Measurements from ENCODE around the gene RNPS1.

RNPS1 gene

DNA sequence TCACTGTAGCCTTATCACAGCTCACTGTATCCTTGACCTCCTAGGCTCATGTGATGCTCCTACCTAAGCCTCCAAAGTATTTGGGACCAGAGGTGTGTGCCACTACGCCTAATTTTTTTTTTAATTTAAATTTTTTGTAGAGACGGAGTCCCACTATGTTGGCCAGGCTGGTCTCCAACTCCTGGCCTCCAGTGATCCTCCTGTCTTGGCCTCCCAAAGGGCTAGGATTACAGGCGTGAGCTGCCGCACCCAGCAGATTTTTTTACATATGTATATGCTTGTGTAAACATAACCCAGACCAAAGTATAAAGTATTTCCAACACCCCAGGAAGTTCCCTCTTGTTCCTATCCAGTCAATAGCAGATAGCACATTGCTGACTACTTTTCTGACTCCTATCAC lies 51.6 kb downstream of the RNPS1 start:
- in situ Hi-C loops (cut with MboI; ENCODE audit: low sequenced_read_pairs), result no loop called here

DNA sequence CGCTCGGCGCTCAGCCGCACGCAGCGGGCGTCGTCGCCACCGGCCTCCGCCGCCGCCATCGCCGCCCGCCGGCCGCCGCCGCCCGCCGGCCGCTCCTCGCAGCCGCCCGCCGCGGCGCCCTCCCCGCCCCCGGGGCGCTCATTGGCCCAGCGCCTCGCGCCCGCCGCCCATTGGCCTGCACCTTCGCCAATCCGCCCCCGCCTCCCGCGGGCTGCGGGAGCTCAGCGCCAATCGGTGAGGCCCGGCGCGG lies 53.3 kb downstream of the RNPS1 start, which contains the start of gene PGP:
TSS of gene PGP (minus strand) at position 122 of the 250 bp plus-strand sequence. CDS start at position 59, 63 bp downstream.
- in situ Hi-C loops (cut with MboI; ENCODE audit: low sequenced_read_pairs), result no loop called here

DNA sequence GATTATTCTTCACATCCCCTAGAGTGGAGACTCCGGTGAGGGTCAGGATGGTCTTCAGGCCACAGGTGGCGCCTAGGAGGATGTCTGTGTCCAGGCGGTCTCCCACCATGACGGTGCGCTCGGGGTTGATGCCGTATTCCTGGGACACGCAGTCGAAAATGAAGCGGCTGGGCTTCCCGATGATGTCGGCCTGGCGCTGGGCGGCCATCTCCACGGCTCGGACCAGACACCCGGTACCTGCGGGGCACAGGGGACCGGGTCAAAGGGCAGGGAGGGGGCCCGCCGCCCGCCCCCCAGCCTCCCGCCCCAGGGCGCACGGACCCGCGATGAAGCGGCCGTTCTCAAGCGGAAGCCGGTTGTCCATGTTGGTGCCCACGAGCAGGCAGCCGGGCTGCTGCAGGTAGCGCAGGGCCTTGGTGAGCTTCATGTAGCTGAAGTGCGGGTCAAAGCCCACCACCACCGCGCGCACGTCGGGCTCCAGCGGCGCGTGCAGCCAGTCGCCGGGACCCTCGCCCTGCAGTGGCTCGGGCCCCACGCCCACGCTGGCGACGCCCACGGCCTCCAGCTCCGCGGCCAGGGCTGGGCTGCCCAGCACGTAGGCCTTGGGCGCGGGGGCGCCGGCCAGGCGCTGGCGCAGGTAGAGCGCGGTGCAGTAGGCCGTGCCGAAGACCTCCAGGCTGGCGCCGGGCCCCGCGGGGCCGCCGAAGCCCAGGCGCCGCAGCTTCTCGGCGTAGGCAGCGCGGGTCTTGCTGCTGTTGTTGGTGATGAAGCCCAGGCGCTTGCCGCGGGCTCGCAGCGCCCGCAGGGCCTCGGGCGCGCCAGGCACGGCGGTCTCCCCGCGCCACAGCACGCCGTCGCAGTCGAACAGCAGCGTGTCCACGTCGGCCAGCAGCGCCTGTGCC lies 53.9 kb downstream of the RNPS1 start:
- in situ Hi-C loops (cut with MboI; ENCODE audit: low sequenced_read_pairs), result no loop called here

DNA sequence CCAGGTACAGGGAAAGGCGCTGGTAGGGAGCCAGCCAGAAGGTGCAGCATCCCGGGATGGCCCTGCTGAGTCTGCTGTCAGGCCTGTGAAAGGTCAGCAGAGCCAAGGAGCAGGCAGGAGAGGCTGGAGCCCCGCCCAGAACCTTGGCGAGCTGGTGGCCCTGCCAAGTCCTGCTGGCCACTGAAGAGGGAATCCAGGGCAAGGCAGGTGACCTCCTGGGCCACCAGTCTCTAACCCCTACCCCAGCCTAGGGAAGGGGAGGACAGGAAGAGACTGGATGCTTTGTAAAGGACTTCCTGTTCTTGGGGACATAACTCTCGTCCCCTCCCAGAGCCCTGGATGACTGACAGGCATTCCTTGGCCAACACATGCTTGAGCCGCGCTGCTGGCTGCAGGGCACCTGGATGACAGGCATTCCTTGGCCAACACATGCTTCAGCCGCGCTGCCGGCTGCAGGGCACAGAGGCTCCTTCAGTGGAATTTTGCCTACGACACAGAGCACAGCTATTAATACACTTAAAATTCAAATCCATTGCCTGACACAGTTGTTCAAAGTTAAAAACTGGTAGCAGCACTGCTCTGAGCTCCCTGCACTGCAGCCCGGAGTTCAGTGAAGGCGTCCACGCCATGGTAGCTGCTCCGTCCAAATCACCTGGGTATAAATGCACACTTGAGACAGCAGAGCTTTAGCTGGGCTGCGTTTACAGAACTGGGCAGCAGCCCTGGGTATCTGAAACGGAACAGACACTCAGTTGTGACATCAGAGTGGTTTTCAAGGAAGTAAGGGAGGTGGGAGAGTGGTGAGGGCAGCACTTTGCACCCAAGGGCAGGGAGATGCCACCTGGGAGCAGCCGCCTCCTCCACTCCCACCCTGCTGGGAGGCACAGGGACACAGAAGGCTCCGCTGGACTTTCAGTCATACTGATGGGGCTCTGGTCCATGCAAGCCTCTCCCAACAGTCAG lies 55.3 kb downstream of the RNPS1 start:
- in situ Hi-C loops (cut with MboI; ENCODE audit: low sequenced_read_pairs), result no loop called here

DNA sequence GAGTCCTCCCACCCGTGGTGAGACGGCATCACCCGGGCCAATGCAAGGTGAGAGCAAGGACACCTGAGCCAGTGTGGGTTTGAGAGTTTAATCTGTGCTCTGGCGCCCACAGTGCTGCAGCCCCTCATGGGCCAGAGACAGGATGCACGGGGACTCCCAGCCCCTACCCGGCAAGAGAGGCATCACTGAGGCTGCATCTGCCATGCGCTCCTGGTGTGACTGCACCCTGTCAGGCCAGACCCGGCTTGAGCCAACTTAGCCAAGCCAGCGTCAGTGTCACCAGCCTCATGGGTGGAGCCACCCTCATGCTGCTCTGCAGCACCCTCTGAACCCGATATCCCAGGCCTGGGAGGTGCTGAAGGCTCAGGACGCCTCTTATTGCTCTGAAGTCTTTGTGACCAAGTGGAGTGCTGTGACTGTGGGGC lies 56.0 kb downstream of the RNPS1 start:
- in situ Hi-C loops (cut with MboI; ENCODE audit: low sequenced_read_pairs), result no loop called here

DNA sequence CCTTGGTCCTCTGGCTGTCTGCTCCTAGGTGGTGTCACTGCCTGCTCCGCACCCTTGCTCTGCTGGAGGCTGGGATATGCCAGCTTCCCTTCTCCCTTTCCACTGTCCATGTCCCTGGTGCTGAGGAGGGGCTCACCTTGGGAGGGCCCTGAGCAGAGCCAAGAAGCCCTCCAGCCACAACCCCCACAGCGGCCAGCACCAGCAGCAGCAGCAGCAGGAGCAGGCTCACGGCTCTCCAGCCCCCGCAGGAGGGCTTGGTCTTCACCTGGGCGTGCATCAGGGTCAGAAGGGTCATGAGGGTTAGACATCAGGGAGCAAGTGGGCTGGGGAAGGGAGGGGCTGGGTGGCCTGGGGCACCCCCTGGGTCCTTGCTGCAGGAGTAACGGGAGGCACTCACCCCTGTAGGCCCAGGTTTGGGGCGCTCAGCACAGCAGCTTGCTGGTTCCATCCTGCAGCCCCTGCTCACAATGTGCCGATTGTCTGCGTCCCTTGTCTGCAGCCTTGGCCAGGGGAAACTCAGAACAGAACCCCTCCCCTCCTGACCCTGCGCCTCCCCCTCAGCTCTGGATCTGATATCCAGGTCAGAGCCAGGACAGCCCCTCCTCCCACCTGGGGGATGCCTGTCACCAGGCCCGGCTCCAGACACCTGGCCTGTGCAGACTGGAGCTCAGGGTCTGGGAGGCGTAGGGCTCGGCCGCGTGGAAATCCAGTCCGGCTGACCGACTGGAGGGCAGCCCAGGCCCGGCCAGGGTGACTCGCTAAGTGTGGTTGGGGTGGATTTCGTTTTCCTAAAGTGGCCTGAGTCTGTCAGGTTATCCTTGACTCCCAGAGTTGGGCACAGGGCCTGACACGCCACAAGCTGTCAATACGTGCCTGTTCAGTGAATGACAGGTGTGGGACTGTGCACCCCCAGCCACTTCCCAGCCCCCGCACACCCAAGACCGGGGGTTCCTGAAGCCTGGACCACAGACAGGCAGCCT lies 57.2 kb downstream of the RNPS1 start, which contains the start of gene BRICD5:
TSS of gene BRICD5 (minus strand) at position 478 of the 980 bp plus-strand sequence. CDS start at position 448, 30 bp downstream.
- in situ Hi-C loops (cut with MboI; ENCODE audit: low sequenced_read_pairs), result no loop called here

DNA sequence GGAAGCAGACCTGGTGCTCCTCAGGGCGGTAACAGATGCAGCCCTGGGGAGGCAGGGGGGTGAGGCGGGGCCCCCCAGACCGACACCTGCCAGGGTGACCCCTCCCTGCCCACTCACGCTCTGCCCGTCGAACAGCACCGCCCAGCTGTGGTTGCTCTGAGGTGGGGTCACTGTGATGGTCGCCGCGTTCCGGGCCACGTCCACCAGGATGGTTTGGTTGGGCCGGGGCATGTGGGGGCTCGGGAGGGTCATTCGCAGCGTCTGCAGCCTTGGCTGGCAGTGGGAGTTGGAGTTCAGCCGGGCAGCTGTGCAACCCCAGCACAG lies 58.0 kb downstream of the RNPS1 start:
- in situ Hi-C loops (cut with MboI; ENCODE audit: low sequenced_read_pairs), result no loop called here

DNA sequence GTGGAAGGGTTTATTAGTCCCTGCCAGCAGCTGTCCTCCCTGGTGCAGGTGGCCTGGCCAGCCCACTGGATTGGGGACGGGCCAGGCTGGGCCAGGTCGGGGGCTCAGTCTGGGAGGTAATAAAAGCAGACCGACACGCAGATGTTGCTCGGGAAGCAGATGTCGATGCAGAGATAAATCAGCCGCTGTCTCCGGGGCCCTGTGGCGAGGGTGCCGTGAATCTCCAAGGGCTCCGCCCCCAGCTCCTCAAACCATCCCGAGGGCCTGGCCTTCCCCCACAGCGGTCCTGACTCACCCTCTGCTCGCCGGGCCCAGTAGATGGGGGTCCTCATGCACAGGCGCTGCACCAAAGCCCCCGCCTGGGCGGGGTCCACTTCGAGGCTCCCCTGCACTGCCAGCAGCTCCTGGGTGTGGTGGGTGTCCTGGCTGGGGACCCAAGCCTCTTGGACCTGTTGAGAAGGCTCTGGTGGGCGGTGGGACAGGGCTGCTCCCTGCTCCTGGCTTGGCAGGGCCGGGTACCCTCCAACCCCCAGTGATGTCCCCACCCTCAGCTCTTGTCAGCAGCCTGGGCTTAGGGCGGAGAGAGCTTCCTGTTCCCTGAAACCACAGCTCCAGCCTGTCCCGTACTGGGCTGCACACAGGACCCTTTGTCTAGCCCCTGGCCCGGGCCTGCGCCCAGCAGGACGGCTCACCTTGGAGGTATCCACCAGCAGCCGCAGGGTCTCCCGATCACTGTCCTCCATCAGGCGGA lies 58.5 kb downstream of the RNPS1 start:
- in situ Hi-C loops (cut with MboI; ENCODE audit: low sequenced_read_pairs), result no loop called here

DNA sequence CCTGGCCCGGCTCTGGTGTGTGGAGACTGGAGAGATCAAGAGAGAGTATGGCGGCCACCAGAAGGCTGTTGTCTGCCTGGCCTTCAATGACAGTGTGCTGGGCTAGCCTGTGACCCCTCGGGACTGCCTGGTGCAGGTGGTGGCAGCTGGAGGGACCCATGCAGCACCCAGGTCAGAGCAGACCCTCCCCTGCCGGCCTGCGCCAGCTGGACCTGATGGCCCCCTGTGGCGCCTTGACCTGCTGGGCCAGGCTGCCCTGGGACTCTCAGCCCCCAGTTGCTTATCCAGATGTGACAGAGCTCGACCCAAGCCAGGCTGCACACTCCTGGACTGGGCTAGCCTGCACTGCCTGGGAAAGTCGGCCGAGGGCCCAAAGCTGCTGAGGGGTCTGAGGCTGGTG lies 59.2 kb downstream of the RNPS1 start:
- in situ Hi-C loops (cut with MboI; ENCODE audit: low sequenced_read_pairs), result no loop called here

DNA sequence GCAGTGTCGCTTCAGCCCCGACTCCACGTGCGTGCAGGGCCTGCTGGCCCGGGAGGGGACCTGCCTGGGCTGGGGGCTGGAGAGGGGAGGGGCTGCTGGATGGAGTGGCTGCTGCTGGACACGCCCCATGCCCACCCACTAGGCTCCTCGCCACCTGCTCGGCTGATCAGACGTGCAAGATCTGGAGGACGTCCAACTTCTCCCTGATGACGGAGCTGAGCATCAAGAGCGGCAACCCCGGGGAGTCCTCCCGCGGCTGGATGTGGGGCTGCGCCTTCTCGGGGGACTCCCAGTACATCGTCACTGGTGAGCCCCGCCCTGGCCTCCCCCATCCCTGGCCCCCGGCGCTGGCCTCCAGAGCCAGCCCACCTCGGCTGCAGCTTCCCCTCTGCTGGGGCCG lies 59.6 kb downstream of the RNPS1 start:
- in situ Hi-C loops (cut with MboI; ENCODE audit: low sequenced_read_pairs), result no loop called here

DNA sequence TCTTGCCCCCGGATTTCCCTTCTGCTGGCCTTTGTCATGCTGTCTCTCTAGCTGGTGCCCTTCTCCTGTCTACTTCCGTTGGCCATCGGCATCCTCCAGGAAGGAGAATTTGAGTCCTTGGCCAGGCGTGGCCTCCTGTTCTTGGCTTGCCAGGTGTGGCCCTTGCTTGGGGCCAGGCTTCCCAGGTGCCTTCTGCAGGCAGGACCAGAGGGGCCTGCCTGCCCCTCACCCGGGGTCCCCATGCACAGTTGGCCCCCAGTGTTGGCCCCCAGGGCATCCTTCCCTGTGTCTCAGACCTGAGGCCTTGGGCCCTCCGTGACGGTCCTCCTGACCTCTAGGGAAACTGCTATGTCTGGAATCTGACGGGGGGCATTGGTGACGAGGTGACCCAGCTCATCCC lies 60.1 kb downstream of the RNPS1 start:
- in situ Hi-C loops (cut with MboI; ENCODE audit: low sequenced_read_pairs), result no loop called here

DNA sequence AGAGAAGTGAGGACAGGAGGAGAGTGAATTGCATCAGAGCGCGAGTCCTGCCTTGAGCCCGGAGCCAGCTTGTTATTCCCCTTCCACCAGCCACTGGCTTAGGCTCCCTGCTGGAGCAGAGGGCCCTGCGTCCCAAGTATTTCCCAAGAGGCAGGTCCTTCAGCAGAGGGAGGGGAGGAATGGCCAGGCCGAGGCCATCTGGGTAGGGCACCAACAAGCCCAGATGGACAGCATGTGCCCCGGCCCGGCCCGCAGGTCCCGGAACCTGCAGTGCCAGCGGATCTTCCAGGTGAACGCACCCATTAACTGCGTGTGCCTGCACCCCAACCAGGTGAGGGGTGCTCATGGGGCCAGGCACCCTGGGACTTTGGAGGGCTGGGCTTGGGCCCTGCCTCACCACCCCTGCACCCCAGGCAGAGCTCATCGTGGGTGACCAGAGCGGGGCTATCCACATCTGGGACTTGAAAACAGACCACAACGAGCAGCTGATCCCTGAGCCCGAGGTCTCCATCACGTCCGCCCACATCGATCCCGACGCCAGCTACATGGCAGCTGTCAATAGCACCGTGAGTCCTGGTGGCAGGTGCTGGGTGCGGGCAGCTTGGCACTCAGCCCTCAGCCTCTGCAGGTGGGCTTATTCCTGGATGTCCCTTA lies 61.0 kb downstream of the RNPS1 start:
- in situ Hi-C loops (cut with MboI; ENCODE audit: low sequenced_read_pairs), result no loop called here

DNA sequence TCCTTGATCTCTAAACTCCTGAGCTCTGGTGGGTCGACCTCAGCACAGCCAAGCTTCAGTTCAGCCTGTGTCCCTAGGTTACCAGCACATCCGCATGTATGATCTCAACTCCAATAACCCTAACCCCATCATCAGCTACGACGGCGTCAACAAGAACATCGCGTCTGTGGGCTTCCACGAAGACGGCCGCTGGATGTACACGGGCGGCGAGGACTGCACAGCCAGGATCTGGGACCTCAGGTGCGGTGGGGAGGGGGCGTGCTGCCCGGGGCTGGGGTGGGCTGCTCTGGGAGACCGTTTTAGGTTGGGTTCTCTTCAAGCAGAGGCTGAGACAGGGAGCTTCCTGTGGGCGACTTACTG lies 61.5 kb downstream of the RNPS1 start:
- in situ Hi-C loops (cut with MboI; ENCODE audit: low sequenced_read_pairs), result no loop called here

DNA sequence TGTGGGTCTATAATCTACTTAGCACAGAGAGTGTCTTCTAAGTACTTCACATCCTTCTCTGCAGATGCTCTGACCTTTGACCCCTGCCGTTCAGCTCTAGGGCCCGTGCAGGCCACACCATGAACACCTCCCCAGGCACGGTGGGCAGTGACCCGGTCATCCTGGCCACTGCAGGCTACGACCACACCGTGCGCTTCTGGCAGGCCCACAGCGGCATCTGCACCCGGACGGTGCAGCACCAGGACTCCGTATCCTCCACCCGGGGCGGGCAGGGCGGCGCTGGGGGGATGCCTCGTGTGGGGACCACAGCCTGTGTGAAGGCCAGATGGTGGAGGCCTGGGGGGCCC lies 62.0 kb downstream of the RNPS1 start:
- in situ Hi-C loops (cut with MboI; ENCODE audit: low sequenced_read_pairs), result no loop called here

DNA sequence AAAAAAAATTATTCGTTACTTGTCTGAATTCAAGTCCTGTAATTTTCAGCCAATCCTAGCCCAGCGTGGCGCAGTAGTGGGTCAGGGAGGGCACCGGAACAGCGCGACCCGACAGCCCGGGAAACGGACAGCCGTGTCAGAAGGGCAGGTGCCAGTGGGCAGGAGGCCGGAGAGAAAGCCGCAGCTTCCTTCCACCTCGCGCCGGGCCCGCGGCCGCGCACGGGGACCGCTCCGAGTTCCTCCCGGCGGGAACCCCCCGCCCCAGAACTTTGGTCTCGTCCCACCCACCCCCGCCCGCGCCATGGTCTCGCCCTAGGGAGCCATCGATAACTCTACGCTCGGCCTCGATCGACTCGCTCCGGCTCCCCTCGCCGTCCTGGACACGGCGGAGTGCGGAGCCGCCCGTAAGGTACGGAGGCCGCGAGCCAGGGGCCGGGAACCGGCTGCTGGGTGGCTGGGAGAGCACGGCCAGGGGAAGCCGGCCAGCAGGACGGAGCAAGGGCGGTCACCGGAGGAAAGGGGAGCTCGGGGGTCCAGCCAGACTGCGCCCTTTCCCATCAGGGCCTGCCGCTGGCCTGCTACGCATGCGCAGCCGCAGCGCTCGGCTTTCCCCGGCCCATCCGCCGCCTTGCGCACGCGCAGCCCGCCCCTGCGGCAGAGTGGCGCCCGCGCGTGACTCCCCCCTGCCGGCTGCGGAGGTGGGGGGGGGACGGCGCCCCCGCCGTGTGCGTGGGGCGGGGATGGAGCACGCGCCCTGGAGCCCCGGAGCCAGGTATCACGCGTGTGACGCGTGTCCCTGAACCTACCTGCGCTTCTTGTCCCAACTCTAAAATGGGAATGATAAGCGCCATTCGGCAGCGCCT lies 62.6 kb downstream of the RNPS1 start, which contains the start of gene MLST8:
TSS of gene MLST8 (plus strand) at position 351 of the 863 bp plus-strand sequence. CDS start 632 bp downstream, outside the sequence.
- in situ Hi-C loops (cut with MboI; ENCODE audit: low sequenced_read_pairs), result no loop called here

DNA sequence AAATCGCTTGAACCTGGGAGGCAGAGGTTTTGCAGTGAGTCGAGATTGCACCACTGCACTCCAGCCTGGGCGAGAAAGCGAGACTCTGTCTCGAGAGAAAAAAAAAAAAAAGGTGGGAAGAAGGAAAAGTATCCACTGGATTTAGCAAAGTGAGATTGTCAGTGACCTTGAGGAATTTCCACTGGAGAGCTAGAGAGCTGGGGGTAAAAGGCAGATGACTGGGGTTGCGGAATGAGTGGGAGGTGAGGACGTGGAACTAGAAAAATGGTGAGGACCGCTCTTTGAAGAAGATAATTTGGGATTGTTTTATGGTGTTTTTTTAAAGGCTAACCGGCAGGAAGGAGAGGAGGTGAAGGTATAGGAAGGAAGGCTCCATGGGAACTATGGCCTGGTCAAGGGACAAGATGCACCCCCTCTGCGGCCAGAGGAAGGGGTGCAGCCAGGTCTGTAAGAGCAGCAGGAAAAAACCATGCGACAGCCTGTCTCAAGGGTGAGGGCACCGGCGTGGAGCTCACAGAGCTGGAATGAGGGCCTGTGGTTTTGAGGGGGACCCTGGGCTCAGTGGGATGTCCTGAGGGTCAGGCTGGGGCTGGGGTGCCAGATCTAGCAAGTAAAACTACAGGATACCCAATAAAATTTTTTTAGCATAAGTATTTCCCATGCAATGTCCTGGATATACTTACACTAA lies 63.4 kb downstream of the RNPS1 start:
- in situ Hi-C loops (cut with MboI; ENCODE audit: low sequenced_read_pairs), result no loop called here
